Tibial nerve (tissue), 4 donors: Measurements from ENCODE around the gene BTC. TPM values are rescaled to one million over a fixed set of nuclear protein-coding genes. Genes with fewer than 3 reads are reported as not detected.

ENCODE experiments used
- DNase-seq, 2 donors: peaks; one replicate each; pipeline ENCODE4 v3.0.0-alpha.2; 2019; ENCODE audit warnings: low spot score in 2 of 2
- H3K27ac ChIP-seq, 4 donors: fragments of 200-600 bp; sonication (generic) in 3 of 4; one replicate each; pipeline ENCODE4 v1.5.1; 2017 to 2019; ENCODE audit warnings: mild to moderate bottlenecking in 1 of 4
- H3K27me3 ChIP-seq, 2 donors: fragments of 200-600 bp; sonication (generic) in 1 of 2; one replicate each; pipeline versions ENCODE4 v1.5.1 to v1.6.0; 2017 to 2019
- H3K36me3 ChIP-seq, 3 donors: fragments of 200-600 bp; sonication (generic); one replicate each; pipeline ENCODE4 v1.5.1; 2018 to 2019
- H3K4me1 ChIP-seq, 4 donors: fragments of 200-600 bp; sonication (generic) in 3 of 4; one replicate each; pipeline ENCODE4 v1.5.1; 2017 to 2019
- H3K4me3 ChIP-seq, 4 donors: fragments of 200-600 bp; sonication (generic) in 3 of 4; one replicate each; pipeline ENCODE4 v1.5.1; 2017 to 2019; ENCODE audit warnings: mild to moderate bottlenecking in 1 of 4, moderate library complexity in 1 of 4
- H3K9me3 ChIP-seq, 4 donors: fragments of 200-600 bp; sonication (generic) in 3 of 4; one replicate each; pipeline ENCODE4 v1.5.1; 2017 to 2019
- EP300 ChIP-seq, 2 donors: sonication (generic); formaldehyde crosslinking; IDR thresholded peaks; one replicate each; pipeline ENCODE4 v1.6.1; 2017; ENCODE audit warnings: antibody characterized with exemption in 2 of 2, mild to moderate bottlenecking in 1 of 2
- POLR2A ChIP-seq, 2 donors: fragments of 450-650 bp; IDR thresholded peaks; one replicate each; pipeline ENCODE4 v1.6.1; 2017; ENCODE audit warnings: antibody characterized with exemption in 2 of 2, mild to moderate bottlenecking in 2 of 2, moderate library complexity in 2 of 2
- WGBS, 2 donors: methylation state at CpG; one replicate each; pipeline ENCODE4 v1.1.5; 2018; 5-methylcytosine and 5-hydroxymethylcytosine counted together
- total RNA-seq, 4 donors: library from RNA; depleted of rRNA; stranded (reverse); fragments of >200 nt; gene quantifications; one replicate each; pipeline ENCODE4 v1.1.0, GENCODE V29; 2016
- TF ChIP-seq, protein P1 (sequence below), 5 experiments: fragments of 200-600 bp in 3 of 5; fragments of 450-650 bp in 2 of 5; sonication (generic) in 3 of 5; IDR thresholded peaks; one replicate each; pipeline ENCODE4 v1.5.1; 2016 to 2019; ENCODE audit warnings: antibody characterized with exemption in 5 of 5, mild to moderate bottlenecking in 3 of 5, moderate library complexity in 2 of 5

BTC gene, protein sequence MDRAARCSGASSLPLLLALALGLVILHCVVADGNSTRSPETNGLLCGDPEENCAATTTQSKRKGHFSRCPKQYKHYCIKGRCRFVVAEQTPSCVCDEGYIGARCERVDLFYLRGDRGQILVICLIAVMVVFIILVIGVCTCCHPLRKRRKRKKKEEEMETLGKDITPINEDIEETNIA
- total RNA-seq, result 1 to 10 TPM in 2 of 4 donors, under 1 TPM in 2; 0.30 to 1.7 (median 0.90) TPM

DNA sequence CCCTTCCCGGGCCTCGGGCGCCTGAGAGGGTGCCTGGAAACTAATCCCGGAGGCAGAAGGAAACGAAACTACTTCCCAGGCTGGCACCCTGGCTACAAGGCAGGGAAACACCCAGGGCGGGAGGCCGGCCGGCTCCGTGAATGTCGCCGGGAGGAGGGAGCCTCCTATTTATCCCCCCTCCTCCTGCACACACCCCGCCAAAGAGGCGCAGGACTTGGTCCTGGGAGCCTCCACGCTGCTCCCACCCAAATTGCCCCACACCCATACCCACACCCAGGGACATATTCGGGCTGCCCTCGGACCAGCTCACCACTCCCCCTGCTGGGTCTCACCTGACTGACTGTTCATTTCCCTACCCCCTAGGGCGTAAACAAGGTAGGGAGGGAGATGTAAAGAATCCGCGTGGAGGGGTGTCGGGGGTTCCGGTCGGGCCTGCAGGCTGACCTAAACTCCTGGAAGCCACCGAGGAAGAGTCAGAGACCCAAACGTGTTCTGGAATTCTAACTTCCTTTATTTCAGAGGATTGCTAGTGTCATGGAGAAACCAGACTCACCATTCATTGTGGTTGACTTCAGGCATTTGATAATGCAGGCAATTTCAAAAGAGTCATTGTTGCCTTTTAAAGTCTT, at the start of gene BTC:
Gene BTC, minus strand, starts transcription at position 142 of the 629 bp plus-strand sequence. CDS start 198 bp downstream, outside the sequence.
- no peak for TF ChIP-seq POLR2A (IDR thresholded peaks at IDR 0.05)
- TF ChIP-seq EP300 (IDR thresholded peaks at IDR 0.05), result no peak
- TF ChIP-seq, protein P1, sequence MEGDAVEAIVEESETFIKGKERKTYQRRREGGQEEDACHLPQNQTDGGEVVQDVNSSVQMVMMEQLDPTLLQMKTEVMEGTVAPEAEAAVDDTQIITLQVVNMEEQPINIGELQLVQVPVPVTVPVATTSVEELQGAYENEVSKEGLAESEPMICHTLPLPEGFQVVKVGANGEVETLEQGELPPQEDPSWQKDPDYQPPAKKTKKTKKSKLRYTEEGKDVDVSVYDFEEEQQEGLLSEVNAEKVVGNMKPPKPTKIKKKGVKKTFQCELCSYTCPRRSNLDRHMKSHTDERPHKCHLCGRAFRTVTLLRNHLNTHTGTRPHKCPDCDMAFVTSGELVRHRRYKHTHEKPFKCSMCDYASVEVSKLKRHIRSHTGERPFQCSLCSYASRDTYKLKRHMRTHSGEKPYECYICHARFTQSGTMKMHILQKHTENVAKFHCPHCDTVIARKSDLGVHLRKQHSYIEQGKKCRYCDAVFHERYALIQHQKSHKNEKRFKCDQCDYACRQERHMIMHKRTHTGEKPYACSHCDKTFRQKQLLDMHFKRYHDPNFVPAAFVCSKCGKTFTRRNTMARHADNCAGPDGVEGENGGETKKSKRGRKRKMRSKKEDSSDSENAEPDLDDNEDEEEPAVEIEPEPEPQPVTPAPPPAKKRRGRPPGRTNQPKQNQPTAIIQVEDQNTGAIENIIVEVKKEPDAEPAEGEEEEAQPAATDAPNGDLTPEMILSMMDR (IDR thresholded peaks at IDR 0.05), result peak in 1 of 5 experiments; percentile 14
- H3K9me3 ChIP-seq, result no peaks in the 10 kb centered on the region
- peak within 1 kb of the TSS; percentile 37 to 78 (median 61) for H3K4me3 ChIP-seq
- H3K4me1 ChIP-seq, result peaks cover 0 to 14% (median 2%) of the 10 kb centered on the region in 4 donors
- H3K36me3 ChIP-seq, result no peaks in the 10 kb centered on the region
- 5 to 7% methylated on average over 13 to 24 of the region's 24 CpGs for WGBS, 2 donors
- peak within 1 kb of the TSS in 3 of 4 donors; percentile 56 to 75 (median 61) for H3K27ac ChIP-seq
- no peak for DNase-seq
- H3K27me3 ChIP-seq, result no peaks in the 10 kb centered on the region

DNA sequence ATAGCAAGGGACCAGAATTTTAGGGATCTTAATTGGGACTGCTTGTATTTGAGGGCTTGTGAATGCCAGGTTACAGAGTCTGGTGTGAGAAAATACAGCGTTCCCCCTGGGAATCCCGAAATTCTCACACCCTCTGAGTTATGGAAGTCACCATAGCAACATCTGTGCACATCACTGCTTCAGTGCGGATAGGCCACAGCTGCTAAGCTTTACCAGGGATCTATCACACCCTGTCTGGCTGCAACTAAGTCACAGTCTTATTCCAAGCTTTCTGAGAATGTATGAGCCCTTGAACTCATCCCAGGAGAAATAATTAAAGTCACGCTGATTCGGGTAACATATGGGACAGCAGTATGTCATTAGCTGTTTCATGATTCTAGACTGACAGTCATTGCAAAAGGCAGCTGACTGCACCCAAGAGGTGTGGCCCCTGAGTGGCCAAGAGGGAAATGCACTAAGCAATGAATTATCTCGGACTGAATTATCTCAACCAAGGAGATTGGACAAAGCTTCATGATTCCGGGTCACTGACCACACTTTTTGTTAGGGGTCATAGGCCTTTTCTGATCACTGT, 46.7 kb upstream of the BTC start:
- H3K9me3 ChIP-seq, result no peaks in the 10 kb centered on the region
- no peaks in the 10 kb centered on the region for H3K36me3 ChIP-seq
- no peak overlapping the region for H3K27ac ChIP-seq
- no peak for TF ChIP-seq EP300 (IDR thresholded peaks at IDR 0.05)
- no peak for TF ChIP-seq POLR2A (IDR thresholded peaks at IDR 0.05)
- TF ChIP-seq, protein P1 (IDR thresholded peaks at IDR 0.05), result no peak
- no peaks in the 10 kb centered on the region for H3K27me3 ChIP-seq
- H3K4me1 ChIP-seq, result no peaks in the 10 kb centered on the region
- DNase-seq, result no peak
- H3K4me3 ChIP-seq, result no peak overlapping the region
- 66 to 82% methylated on average over 7 of the region's 7 CpGs for WGBS, 2 donors

DNA sequence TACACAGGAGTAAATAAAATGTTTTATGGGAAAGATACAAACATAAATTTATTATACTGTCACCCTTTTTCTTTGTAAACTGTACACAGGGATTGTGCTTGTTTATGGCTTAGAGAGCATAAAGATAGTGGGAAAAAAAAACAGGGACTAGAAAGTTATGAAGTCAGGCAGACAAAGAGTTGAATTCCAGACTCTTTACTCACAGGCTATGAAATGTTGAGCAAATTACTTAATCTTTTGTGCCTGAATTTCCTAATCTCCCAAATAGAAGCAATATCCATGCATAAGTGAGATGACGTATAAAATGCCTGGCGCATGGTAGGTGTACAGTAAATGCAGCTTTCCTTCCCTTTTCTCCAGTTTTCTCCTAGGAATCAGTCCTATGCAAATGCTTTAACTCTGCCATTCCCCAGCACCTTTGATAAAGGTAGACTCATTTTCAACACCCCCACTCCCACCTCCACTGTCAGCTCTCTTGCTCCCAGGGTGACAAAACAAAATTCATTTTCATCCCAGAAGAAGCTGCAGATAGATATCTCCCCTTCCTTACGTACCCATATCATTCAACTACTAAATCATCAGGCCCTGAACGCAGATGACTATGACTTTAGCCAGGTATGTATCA, 44.5 kb upstream of the BTC start:
- Histone ChIP-seq H3K9me3 (no peaks in the 10 kb centered on the region), H3K36me3 (no peaks in the 10 kb centered on the region), H3K27ac (no peak overlapping the region), H3K4me1 (no peaks in the 10 kb centered on the region), H3K27me3 (no peaks in the 10 kb centered on the region), H3K4me3 (no peak overlapping the region)
- no peak for TF ChIP-seq EP300 (IDR thresholded peaks at IDR 0.05)
- TF ChIP-seq, protein P1 (IDR thresholded peaks at IDR 0.05), result no peak
- no peak for TF ChIP-seq POLR2A (IDR thresholded peaks at IDR 0.05)
- WGBS, 2 donors, result 82 to 83% methylated on average over 4 of the region's 4 CpGs
- DNase-seq, result no peak

DNA sequence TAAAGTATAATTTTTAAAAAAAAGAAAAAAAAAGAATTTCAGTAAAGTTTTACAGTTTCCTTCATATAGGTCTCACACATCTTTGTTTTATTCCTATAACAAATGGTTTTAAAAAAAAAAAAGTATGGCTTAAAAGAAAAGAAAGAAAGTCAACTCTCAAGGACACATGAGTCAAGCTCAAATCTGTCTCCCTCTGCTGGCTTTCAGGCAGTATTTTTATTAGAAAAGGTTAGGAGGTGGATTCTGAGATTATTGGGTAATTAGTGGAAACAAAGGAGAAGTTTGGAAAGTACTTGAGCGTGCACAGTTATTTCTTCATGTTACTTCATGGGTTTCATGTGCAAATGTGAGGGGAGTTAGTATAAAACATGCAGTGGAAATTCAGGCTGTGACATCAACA, 36.6 kb upstream of the BTC start:
- WGBS, 2 donors, result 80 to 90% methylated on average over 1 of the region's 1 CpG
- Histone ChIP-seq H3K9me3 (peaks cover 0 to 7% (median 0%) of the 10 kb centered on the region in 4 donors), H3K27me3 (no peaks in the 10 kb centered on the region), H3K4me1 (no peaks in the 10 kb centered on the region), H3K4me3 (no peak overlapping the region), H3K36me3 (no peaks in the 10 kb centered on the region), H3K27ac (no peak overlapping the region)
- TF ChIP-seq, protein P1 (IDR thresholded peaks at IDR 0.05), result no peak
- no peak for TF ChIP-seq EP300 (IDR thresholded peaks at IDR 0.05)
- TF ChIP-seq POLR2A (IDR thresholded peaks at IDR 0.05), result no peak
- DNase-seq, result no peak

DNA sequence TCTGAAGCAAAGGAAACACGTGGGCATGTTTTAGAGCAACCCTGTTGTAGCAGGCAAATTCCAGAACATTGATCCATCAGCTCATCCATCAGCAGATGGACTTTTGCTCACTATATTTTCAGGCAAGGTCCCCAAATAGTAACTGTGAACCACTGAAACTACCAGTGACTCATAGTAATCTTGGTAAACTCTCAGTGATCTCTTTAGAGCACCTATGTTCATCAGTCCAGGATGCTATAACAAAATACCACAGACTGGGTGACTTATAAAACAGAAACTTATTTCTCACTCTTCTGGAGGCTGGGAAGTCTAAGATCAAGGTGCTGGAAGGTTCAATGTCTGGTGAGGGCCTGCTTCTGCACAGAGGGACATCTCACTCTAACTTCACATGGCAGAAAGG, 28.9 kb upstream of the BTC start:
- 44 to 61% methylated on average over 1 of the region's 1 CpG for WGBS, 2 donors
- Histone ChIP-seq H3K4me1 (no peaks in the 10 kb centered on the region), H3K4me3 (no peak overlapping the region), H3K27ac (no peak overlapping the region), H3K27me3 (no peaks in the 10 kb centered on the region), H3K36me3 (no peaks in the 10 kb centered on the region), H3K9me3 (no peaks in the 10 kb centered on the region)
- no peak for DNase-seq
- TF ChIP-seq POLR2A (IDR thresholded peaks at IDR 0.05) (no peak), EP300 (IDR thresholded peaks at IDR 0.05) (no peak)
- TF ChIP-seq, protein P1 (IDR thresholded peaks at IDR 0.05), result no peak
